Panc1 (cell line): ENCODE results near the gene SLITRK3. TPM values are rescaled to one million over a fixed set of nuclear protein-coding genes. Genes with fewer than 3 reads are reported as not detected.

Experiments
- ATAC-seq: fragments of 200-7000 bp; cut with Tn5 transposase; 2 replicates; pipeline ENCODE4 v1.9.1; 2020; ENCODE audit warnings: mild to moderate bottlenecking, moderate library complexity
- BruUV-seq: library from RNA; stranded (reverse); fragments of 400-500 nt; replicated peaks from 2 replicates; lab custom pipeline; 2021; lab: Mats Ljungman, UMichigan
- CTCF ChIA-PET: fragments of 300-600 bp; sonication (Branson Sonifier 250); formaldehyde crosslinking; loops from one replicate; lab custom pipeline; 2022; ENCODE audit warnings: antibody characterized with exemption; lab: Charles Lee
- POLR2A ChIA-PET: fragments of 300-600 bp; sonication (Branson Sonifier 250); formaldehyde crosslinking; loops from one replicate; lab custom pipeline; 2022; ENCODE audit warnings: antibody characterized with exemption; lab: Charles Lee
- DNase-seq: peaks from one replicate; pipeline ENCODE4 v3.0.0-alpha.2; 2010; ENCODE audit warnings: low read depth, low spot score
- H3K27ac ChIP-seq: 2 replicates; pipeline ENCODE4 v1.5.1; 2011; ENCODE audit warnings: mild to moderate bottlenecking, low read length, inconsistent platforms
- H3K27me3 ChIP-seq: fragments of 200-500 bp; sonication (Bioruptor generic); 2 replicates; pipeline ENCODE4 v1.6.0; 2014; ENCODE audit warnings: low read length, inconsistent platforms; ENCODE audit not compliant: control insufficient read depth, insufficient read depth
- H3K36me3 ChIP-seq: fragments of 200-500 bp; sonication (Bioruptor generic); 2 replicates; pipeline ENCODE4 v1.5.1; 2014; ENCODE audit warnings: inconsistent platforms, mild to moderate bottlenecking, low read length, moderate library complexity; ENCODE audit not compliant: control insufficient read depth, insufficient read depth
- H3K4me1 ChIP-seq: 2 replicates; pipeline ENCODE4 v1.5.1; 2011; ENCODE audit warnings: inconsistent platforms, mild to moderate bottlenecking, low read length, moderate library complexity; ENCODE audit not compliant: control insufficient read depth, insufficient read depth
- H3K4me3 ChIP-seq, 2 experiments: 2 replicates each; pipeline ENCODE4 v1.5.1; 2011 to 2012; ENCODE audit warnings: low read depth in 2 of 2, low read length in 2 of 2, mild to moderate bottlenecking in 2 of 2, inconsistent platforms in 1 of 2, moderate library complexity in 1 of 2
- H3K9me3 ChIP-seq: fragments of 200-500 bp; sonication (Bioruptor generic); 2 replicates; pipeline ENCODE4 v1.5.1; 2014; ENCODE audit warnings: low read depth, mild to moderate bottlenecking, inconsistent platforms, low read length, moderate library complexity; ENCODE audit not compliant: control insufficient read depth, insufficient read depth
- POLR2AphosphoS5 ChIP-seq: IDR thresholded peaks from 2 replicates; pipeline ENCODE4 v1.6.1; 2012; ENCODE audit warnings: mild to moderate bottlenecking, low read depth, low read length, moderate library complexity
- SIN3A ChIP-seq: IDR thresholded peaks from 2 replicates; pipeline ENCODE4 v1.6.1; 2012; ENCODE audit warnings: low read depth, mild to moderate bottlenecking, low read length, moderate library complexity, borderline replicate concordance; ENCODE audit not compliant: insufficient read depth
- TCF7L2 ChIP-seq: IDR thresholded peaks from 2 replicates; pipeline ENCODE4 v1.6.1; 2011; ENCODE audit warnings: mild to moderate bottlenecking, low read depth, low read length, inconsistent platforms
- in situ Hi-C: cut with HindIII; loops from 2 replicates; pipeline ENCODE4 v1.10.0; 2016; ENCODE audit warnings: low sequenced_read_pairs, low pct_unique_long_range_greater_than_20kb
- intact Hi-C: fragments of 100-400 bp; cut with micrococcal nuclease; formaldehyde crosslinking; loops from one replicate; pipeline ENCODE4 v1.10.0; 2022; ENCODE audit not compliant: unreplicated experiment
- total RNA-seq: library from RNA; stranded (reverse); gene quantifications from one replicate; pipeline ENCODE4 v1.2.1, GENCODE V29; 2021; ENCODE audit not compliant: unreplicated experiment
- TF ChIP-seq, protein P1 (sequence below): fragments of 450-650 bp; IDR thresholded peaks from 2 replicates; pipeline ENCODE4 v1.5.1; 2017; ENCODE audit warnings: mild to moderate bottlenecking
- TF ChIP-seq, protein P2 (sequence below), 2 experiments: IDR thresholded peaks; 2 replicates each; pipeline ENCODE4 v1.6.1; 2011 to 2012; ENCODE audit warnings: low read depth in 2 of 2, control low read depth in 1 of 2, low read length in 1 of 2, mild to moderate bottlenecking in 1 of 2, moderate library complexity in 1 of 2; ENCODE audit not compliant: insufficient read depth in 1 of 2

SLITRK3 gene
- total RNA-seq, 1 experiment from 2014 or later, result not detected

- ChIA-PET CTCF (interaction anchor here (0.5 kb wide), 1 partner anchor 8 kb away, joined by 8 read pairs; no protein-coding TSS in a partner anchor), POLR2A (no interaction called here)
- H3K36me3 ChIP-seq, result no peaks in the 10 kb centered on the region
- H3K27ac ChIP-seq, result no peak overlapping the region
- TF ChIP-seq, protein P1, sequence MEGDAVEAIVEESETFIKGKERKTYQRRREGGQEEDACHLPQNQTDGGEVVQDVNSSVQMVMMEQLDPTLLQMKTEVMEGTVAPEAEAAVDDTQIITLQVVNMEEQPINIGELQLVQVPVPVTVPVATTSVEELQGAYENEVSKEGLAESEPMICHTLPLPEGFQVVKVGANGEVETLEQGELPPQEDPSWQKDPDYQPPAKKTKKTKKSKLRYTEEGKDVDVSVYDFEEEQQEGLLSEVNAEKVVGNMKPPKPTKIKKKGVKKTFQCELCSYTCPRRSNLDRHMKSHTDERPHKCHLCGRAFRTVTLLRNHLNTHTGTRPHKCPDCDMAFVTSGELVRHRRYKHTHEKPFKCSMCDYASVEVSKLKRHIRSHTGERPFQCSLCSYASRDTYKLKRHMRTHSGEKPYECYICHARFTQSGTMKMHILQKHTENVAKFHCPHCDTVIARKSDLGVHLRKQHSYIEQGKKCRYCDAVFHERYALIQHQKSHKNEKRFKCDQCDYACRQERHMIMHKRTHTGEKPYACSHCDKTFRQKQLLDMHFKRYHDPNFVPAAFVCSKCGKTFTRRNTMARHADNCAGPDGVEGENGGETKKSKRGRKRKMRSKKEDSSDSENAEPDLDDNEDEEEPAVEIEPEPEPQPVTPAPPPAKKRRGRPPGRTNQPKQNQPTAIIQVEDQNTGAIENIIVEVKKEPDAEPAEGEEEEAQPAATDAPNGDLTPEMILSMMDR, result peak; percentile 36; the same call in 1 of the 2 replicates
- no peak for TF ChIP-seq SIN3A
- no TSS peak for BruUV-seq
- ATAC-seq (no peak), DNase-seq (no peak)
- H3K4me1 ChIP-seq, result no peaks in the 10 kb centered on the region
- no peaks in the 10 kb centered on the region; the same call in 1 of the 2 replicates for H3K27me3 ChIP-seq
- in situ Hi-C loops, result no loop called here
- H3K9me3 ChIP-seq, result no peaks in the 10 kb centered on the region
- intact Hi-C loops, result no loop called here
- H3K4me3 ChIP-seq, result no peak overlapping the region
These were observed 13.9 kb upstream of the SLITRK3 start for GRCh38 chr3:165210132-165210531.

GRCh38 chr3:165206454-165207266 is 10.5 kb upstream of the SLITRK3 start:
- intact Hi-C loops, result no loop called here
- no TSS peak for BruUV-seq
- Histone ChIP-seq H3K27me3 (no peaks in the 10 kb centered on the region; the same call in 1 of the 2 replicates), H3K36me3 (no peaks in the 10 kb centered on the region), H3K9me3 (no peaks in the 10 kb centered on the region), H3K27ac (no peak overlapping the region), H3K4me3 (peak overlapping the region; percentile 33 to 44), H3K4me1 (no peaks in the 10 kb centered on the region)
- DNase-seq, result peak; percentile 36
- POLR2A ChIA-PET, result no interaction called here
- TF ChIP-seq, protein P1, result peak; percentile 97
- no peak for TF ChIP-seq TCF7L2
- in situ Hi-C loops, result no loop called here
- CTCF ChIA-PET, result interaction anchor here (0.6 kb wide), 2 partner anchors 13 to 685 kb away, joined by 3 to 4 read pairs; no protein-coding TSS in a partner anchor
- peak; percentile 96 for ATAC-seq

GRCh38 chr3:165204445-165204844 is 8.3 kb upstream of the SLITRK3 start:
- in situ Hi-C loops, result no loop called here
- ChIA-PET POLR2A (no interaction called here), CTCF (no interaction called here)
- intact Hi-C loops, result no loop called here
- DNase-seq (no peak), ATAC-seq (no peak)
- H3K36me3 ChIP-seq, result no peaks in the 10 kb centered on the region
- BruUV-seq, result no TSS peak
- H3K9me3 ChIP-seq, result no peaks in the 10 kb centered on the region
- no peak overlapping the region for H3K4me3 ChIP-seq
- TF ChIP-seq, protein P2, sequence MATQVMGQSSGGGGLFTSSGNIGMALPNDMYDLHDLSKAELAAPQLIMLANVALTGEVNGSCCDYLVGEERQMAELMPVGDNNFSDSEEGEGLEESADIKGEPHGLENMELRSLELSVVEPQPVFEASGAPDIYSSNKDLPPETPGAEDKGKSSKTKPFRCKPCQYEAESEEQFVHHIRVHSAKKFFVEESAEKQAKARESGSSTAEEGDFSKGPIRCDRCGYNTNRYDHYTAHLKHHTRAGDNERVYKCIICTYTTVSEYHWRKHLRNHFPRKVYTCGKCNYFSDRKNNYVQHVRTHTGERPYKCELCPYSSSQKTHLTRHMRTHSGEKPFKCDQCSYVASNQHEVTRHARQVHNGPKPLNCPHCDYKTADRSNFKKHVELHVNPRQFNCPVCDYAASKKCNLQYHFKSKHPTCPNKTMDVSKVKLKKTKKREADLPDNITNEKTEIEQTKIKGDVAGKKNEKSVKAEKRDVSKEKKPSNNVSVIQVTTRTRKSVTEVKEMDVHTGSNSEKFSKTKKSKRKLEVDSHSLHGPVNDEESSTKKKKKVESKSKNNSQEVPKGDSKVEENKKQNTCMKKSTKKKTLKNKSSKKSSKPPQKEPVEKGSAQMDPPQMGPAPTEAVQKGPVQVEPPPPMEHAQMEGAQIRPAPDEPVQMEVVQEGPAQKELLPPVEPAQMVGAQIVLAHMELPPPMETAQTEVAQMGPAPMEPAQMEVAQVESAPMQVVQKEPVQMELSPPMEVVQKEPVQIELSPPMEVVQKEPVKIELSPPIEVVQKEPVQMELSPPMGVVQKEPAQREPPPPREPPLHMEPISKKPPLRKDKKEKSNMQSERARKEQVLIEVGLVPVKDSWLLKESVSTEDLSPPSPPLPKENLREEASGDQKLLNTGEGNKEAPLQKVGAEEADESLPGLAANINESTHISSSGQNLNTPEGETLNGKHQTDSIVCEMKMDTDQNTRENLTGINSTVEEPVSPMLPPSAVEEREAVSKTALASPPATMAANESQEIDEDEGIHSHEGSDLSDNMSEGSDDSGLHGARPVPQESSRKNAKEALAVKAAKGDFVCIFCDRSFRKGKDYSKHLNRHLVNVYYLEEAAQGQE (IDR thresholded peaks at IDR 0.05; ENCODE audit: insufficient read depth in 1 of 2, low read depth in 2 of 2, low read length in 1 of 2), result no peak
- no peak for TF ChIP-seq POLR2AphosphoS5
- no peak for TF ChIP-seq TCF7L2
- TF ChIP-seq, protein P1, result no peak
- TF ChIP-seq SIN3A, result no peak
- H3K4me1 ChIP-seq, result no peaks in the 10 kb centered on the region
- peaks cover 3% of the 10 kb centered on the region for H3K27me3 ChIP-seq
- no peak overlapping the region for H3K27ac ChIP-seq
